Peyer's patch (tissue), 4 donors: ENCODE data around the gene OR6B2. TPM values are rescaled to one million over a fixed set of nuclear protein-coding genes. Genes with fewer than 3 reads are reported as not detected.

Experiments used
- DNase-seq, 3 donors: peaks; one replicate each; pipeline ENCODE4 v3.0.0-alpha.2; 2017 to 2019
- H3K27ac ChIP-seq, 4 donors: fragments of 200-600 bp; sonication (generic); one replicate each; pipeline ENCODE4 v1.5.1; 2016 to 2019
- H3K27me3 ChIP-seq, 2 donors: fragments of 200-600 bp; sonication (generic); one replicate each; pipeline ENCODE4 v1.5.1; 2019
- H3K36me3 ChIP-seq, 3 donors: fragments of 200-600 bp; sonication (generic); one replicate each; pipeline ENCODE4 v1.5.1; 2016 to 2019
- H3K4me1 ChIP-seq, 4 donors: fragments of 200-600 bp; sonication (generic); one replicate each; pipeline ENCODE4 v1.5.1; 2016 to 2019
- H3K4me3 ChIP-seq, 4 donors: fragments of 200-600 bp; sonication (generic); 1 replicate in 3 of 4; 2 replicates in 1 of 4; pipeline ENCODE4 v1.5.1; 2016 to 2019; ENCODE audit warnings: mild to moderate bottlenecking in 1 of 4
- H3K9me3 ChIP-seq, 4 donors: fragments of 200-600 bp; sonication (generic); one replicate each; pipeline ENCODE4 v1.5.1; 2016 to 2019; ENCODE audit warnings: mild to moderate bottlenecking in 1 of 4
- POLR2A ChIP-seq, 2 donors: fragments of 450-650 bp; IDR thresholded peaks; one replicate each; pipeline ENCODE4 v1.5.1; 2017; ENCODE audit warnings: antibody characterized with exemption in 2 of 2, mild to moderate bottlenecking in 2 of 2, moderate library complexity in 2 of 2
- total RNA-seq, 4 donors: library from RNA; depleted of rRNA; stranded (reverse); fragments of >200 nt; gene quantifications; one replicate each; pipeline ENCODE4 v1.1.0, GENCODE V29; 2016
- TF ChIP-seq, protein P1 (sequence below), 6 experiments: fragments of 450-650 bp in 4 of 6; fragments of 200-600 bp in 2 of 6; sonication (generic) in 1 of 6; IDR thresholded peaks; one replicate each; pipeline ENCODE4 v1.5.1; 2017 to 2019; ENCODE audit warnings: antibody characterized with exemption in 6 of 6, mild to moderate bottlenecking in 3 of 6, moderate library complexity in 1 of 6

Gene OR6B2
- total RNA-seq, 4 donors from 2014 or later: not detected

DNA sequence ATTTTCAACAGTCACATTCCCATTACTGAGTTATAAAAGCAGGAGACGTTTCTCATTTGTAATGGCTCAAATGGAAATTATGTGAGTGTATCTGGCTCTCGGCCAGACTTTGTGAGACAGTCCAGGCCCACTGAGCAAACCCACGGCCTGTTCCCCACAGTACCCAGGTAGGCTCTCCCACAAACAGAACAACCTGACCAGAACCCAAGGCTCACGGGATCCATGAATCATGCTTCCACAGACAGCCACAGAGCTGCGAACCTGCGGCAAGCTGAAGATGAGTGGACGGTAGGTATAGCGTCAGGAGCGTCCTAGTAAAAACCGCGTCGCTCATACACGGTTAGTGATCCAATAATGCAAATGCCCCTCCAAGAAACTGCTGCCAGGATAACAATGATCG is 39.3 kb downstream of the OR6B2 start:
- Histone ChIP-seq H3K9me3 (no peaks in the 10 kb centered on the region), H3K4me1 (no peaks in the 10 kb centered on the region), H3K36me3 (peaks cover 0 to 60% (median 0%) of the 10 kb centered on the region in 3 donors), H3K4me3 (no peak overlapping the region), H3K27ac (no peak overlapping the region), H3K27me3 (no peaks in the 10 kb centered on the region)
- no peak for DNase-seq
- no peak for TF ChIP-seq POLR2A (IDR thresholded peaks at IDR 0.05)
- TF ChIP-seq, protein P1, sequence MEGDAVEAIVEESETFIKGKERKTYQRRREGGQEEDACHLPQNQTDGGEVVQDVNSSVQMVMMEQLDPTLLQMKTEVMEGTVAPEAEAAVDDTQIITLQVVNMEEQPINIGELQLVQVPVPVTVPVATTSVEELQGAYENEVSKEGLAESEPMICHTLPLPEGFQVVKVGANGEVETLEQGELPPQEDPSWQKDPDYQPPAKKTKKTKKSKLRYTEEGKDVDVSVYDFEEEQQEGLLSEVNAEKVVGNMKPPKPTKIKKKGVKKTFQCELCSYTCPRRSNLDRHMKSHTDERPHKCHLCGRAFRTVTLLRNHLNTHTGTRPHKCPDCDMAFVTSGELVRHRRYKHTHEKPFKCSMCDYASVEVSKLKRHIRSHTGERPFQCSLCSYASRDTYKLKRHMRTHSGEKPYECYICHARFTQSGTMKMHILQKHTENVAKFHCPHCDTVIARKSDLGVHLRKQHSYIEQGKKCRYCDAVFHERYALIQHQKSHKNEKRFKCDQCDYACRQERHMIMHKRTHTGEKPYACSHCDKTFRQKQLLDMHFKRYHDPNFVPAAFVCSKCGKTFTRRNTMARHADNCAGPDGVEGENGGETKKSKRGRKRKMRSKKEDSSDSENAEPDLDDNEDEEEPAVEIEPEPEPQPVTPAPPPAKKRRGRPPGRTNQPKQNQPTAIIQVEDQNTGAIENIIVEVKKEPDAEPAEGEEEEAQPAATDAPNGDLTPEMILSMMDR (IDR thresholded peaks at IDR 0.05): no peak

DNA sequence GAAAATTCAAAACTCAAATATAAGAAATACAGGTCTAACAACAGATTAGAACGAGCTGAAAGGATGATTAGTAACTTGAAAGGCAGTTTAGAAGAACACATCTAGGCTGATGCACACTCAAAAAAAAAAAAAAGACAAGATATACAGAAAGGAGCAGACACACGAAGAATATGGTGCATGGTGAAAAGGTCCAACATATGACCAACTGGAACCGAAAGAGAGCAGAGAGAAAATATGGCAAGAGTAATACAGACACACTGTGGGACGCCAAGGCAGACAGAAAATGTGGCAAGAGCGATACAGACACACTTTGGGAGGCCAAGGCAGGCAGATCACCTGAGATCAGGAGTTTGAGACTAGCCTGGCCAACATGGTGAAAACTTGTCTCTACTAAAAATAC is 44.9 kb downstream of the OR6B2 start:
- H3K27me3 ChIP-seq: no peaks in the 10 kb centered on the region
- no peaks in the 10 kb centered on the region for H3K9me3 ChIP-seq
- no peak overlapping the region for H3K27ac ChIP-seq
- no peak overlapping the region for H3K4me3 ChIP-seq
- H3K36me3 ChIP-seq: peaks cover 0 to 75% (median 0%) of the 10 kb centered on the region in 3 donors
- DNase-seq: no peak
- TF ChIP-seq, protein P1 (IDR thresholded peaks at IDR 0.05): no peak
- TF ChIP-seq POLR2A (IDR thresholded peaks at IDR 0.05): no peak
- H3K4me1 ChIP-seq: no peaks in the 10 kb centered on the region

DNA sequence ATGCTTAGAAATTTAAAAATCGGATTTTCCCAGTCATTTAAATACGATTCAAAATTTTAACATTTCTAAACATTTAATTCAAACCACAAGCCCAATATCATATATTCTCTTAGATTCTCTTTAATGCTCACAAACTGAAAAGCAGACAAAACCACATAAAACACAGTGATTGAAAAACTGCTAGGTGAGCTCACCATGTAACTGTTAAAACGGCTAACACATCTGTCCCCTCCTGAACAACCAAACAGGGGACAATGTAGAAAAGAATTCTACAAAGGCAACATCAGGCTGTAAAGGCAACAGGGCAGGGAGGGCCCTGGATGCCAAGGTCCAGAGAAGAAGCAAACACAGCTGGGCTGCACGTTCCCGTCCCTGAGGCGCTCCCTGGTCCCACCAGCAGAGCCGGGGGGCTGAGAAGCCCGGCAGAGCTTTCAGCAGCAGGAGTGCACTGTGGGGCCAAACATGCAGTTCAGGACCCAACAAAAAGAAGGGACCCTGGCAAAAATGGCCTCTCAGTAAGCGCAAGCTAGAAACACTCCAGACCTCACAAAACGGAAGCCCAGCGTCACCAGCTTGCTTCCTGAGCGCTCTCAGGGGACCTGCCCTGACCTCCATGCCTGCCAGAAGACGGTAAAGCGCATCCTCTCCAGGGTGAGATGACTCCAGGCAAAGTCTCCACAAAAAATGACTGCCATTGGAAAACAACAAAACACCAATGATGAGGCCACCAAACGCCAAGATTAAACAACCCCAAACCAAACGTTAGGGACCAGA is 45.6 kb downstream of the OR6B2 start:
- no peaks in the 10 kb centered on the region for H3K4me1 ChIP-seq
- H3K36me3 ChIP-seq: peaks cover 0 to 76% (median 0%) of the 10 kb centered on the region in 3 donors
- DNase-seq: no peak
- H3K9me3 ChIP-seq: no peaks in the 10 kb centered on the region
- no peak overlapping the region for H3K4me3 ChIP-seq
- H3K27ac ChIP-seq: no peak overlapping the region
- no peaks in the 10 kb centered on the region for H3K27me3 ChIP-seq
- TF ChIP-seq POLR2A (IDR thresholded peaks at IDR 0.05): no peak
- TF ChIP-seq, protein P1 (IDR thresholded peaks at IDR 0.05): no peak

DNA sequence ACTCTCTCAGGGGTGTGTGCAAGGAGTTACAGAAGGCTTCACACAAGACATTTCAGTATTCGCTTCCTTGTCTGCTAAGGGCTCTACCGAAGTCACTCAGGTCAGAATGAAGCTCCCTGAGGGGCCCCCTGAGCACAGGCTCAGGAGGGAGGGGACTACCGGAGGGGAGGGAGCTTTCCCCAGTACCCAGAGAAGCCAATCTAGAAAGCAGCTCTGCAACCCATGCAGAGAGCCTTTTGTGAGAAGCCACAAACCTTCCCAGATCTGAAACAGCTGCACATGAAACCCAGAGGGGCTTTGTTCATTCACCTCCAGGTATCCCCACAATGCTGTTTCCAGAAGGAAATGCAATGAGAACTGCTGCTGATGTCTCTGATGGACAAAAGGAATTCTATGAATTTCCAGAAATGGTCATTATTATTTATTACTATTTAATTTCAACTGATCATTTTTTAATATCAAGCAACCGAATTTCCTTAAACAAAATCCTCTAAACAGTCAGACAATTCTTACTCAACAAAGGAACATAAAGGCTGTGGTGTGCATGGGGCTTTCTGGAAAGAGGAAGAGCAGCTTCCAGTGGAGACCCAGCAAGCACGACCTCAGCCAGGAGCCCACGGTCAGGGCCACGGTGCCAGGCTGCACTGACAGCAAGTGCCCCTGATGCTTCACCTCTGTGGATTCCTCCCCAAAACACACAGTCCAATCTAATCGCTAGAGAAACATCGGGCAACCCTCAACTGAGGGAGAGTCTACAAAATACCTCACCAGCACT is 47.0 kb downstream of the OR6B2 start:
- H3K27ac ChIP-seq: no peak overlapping the region
- TF ChIP-seq, protein P1 (IDR thresholded peaks at IDR 0.05): no peak
- no peak for TF ChIP-seq POLR2A (IDR thresholded peaks at IDR 0.05)
- no peak overlapping the region for H3K4me3 ChIP-seq
- no peaks in the 10 kb centered on the region for H3K4me1 ChIP-seq
- H3K27me3 ChIP-seq: no peaks in the 10 kb centered on the region
- DNase-seq: no peak
- H3K9me3 ChIP-seq: no peaks in the 10 kb centered on the region
- H3K36me3 ChIP-seq: peaks cover 0 to 74% (median 0%) of the 10 kb centered on the region in 3 donors

Other genes with a start within 250 kb of the OR6B2 start
- gene NDUFA10, start 5.1 kb downstream of the OR6B2 start, total RNA-seq: 100 to 1,000 TPM; 131 to 154 (median 147) TPM
- gene OR6B3, start 23.1 kb upstream of the OR6B2 start, total RNA-seq: not detected
- 100 to 1,000 TPM in 3 of 4 donors, 10 to 100 TPM in 1; 57.3 to 113 (median 104) TPM for gene COPS9, start 105.9 kb upstream of the OR6B2 start, total RNA-seq
- gene OTOS, start 110.2 kb upstream of the OR6B2 start, total RNA-seq: not detected